ENCODE data around the gene RAB31. TPM values are rescaled to one million over a fixed set of nuclear protein-coding genes. Genes with fewer than 3 reads are reported as not detected.

RAB31 gene
- total RNA-seq, 1 donor from 2014 or later, result 27.2 TPM

DNA sequence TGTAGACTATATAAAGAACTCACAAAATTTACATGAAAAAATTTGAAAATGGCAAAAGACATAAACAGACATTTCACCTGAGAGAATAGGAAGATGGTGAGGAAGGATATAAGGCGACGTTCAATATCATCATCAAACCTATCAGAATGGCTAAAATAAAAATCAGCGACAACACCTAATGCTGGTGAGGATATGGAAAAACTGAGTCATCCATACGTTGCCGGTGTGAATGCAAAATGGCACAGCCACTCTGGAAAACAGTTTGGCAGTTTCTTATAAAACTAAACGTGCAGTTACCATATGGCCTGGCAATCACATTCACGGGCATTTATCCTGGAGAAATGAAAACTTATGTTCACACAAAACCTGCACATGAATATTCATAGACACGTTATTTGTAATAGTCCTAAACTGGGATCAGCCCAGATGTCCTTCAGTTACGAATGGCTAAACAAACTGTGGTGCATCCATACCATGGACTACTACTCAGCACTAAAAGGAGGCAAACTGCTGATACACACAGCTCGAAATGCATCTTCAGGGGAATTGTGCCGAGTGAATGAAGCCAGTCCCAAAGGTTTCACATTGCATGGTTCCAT lies 114.6 kb downstream of the RAB31 start:
- no peak for DNase-seq

DNA sequence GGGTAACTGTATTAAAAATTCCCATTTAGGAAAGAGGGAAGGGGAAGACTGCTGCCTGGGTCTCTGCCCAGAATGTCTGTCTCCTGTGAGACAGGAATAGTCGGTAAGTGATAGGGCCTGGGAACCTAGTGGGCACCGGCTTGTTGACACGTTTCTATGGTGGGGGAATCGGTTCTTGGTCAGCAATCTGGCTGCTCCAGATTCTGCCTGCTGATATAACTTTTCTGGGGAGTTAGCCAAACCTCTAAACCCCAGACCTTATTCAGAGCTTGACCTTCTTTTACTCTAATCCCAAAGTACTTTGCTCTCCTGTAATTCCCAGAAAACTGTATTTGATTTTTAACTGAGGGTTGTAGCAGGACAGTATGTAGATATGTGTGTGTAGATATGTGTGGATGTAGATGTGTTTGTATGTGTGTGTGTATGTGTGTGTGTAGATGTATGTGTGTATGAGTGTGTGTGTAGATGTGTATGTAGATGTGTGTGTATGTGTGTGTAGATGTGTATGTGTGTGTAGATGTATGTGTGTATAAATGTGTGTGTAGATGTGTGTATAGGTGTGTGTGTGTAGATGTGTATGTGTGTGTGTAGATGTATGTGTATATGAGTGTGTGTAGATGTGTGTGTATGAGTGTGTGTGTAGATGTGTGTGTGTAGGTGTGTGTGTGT lies 115.8 kb downstream of the RAB31 start:
- DNase-seq, result no peak

DNA sequence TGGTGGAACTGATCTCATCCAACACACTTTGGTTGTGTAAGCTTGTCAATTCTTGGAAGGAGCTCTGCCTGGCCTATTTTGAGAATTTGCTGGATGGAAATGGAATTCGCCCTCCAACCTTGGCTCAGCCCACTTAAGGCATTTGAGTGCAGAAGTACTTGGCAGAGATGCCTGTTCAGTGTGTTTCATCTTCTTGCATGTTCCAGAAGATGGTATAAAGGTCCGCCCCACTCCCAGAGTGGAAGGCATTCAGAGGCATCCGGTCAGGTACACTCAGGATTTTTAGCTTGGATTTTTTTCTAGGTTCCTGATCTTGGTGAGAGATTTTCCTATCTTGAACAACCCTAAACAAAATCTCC lies 116.4 kb downstream of the RAB31 start:
- no peak for DNase-seq

DNA sequence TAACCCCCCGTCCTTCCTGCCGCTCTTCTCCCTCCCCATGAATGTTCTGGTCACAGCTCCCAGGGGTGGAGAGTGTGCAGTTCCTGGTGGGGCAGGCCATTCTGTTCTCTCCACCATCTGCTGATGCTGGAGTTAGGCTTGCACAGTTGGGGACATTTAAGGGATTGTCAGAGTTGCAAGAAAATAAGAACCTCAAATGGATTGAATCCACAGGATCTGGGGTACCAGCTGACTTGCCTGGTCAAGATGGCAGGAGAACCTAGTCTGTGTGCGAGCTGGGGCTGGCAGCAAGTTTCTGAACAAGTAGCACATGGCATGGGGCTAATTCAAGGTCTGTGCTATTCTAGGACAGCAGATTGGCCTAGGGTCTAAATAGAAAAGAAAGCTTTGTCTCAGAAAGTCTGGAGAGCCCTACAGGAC lies 116.9 kb downstream of the RAB31 start:
- DNase-seq, result no peak

DNA sequence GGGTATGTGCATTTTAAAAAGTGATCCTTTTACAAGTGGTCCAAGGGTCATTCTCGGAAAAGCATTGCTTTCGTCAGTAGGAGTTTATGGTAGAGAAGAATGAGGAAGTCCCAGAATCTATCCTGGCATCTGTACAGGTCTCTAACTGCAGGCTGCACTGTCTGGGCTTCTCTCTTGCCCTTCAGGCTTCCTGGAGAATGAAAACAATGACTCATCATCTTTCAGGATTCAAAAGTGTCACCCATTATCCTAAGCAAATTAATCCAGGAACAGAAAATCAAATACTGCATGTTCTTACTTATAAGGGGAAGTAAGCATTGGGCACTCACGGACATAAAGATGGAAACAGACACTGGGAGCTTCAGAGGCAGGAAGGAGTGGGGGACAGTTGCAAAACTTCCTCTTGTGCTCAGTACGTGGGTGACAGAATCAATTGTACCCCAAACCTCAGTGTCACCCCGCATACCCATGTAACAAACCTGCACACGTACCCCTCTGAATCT lies 117.5 kb downstream of the RAB31 start:
- DNase-seq, result peak; percentile 87

DNA sequence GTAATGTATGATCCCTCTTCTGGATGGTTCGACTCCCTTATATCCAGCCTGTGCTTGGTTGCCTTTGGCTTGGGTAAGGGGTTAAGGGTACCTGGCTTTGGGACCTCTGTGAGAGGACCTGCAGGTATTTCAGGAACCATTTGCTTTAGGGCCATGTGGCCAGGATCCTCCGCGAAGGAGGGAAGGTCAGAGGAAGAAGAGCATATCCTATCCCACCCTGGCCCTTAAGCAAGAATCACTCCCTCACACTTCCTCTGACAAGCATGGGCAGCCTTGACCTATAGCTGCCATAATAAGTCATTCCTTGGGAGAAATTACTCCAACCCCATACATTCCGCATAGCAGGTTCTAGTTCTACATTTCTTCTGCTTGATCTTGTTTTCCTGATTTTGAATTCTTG lies 118.6 kb downstream of the RAB31 start:
- no peak for DNase-seq

DNA sequence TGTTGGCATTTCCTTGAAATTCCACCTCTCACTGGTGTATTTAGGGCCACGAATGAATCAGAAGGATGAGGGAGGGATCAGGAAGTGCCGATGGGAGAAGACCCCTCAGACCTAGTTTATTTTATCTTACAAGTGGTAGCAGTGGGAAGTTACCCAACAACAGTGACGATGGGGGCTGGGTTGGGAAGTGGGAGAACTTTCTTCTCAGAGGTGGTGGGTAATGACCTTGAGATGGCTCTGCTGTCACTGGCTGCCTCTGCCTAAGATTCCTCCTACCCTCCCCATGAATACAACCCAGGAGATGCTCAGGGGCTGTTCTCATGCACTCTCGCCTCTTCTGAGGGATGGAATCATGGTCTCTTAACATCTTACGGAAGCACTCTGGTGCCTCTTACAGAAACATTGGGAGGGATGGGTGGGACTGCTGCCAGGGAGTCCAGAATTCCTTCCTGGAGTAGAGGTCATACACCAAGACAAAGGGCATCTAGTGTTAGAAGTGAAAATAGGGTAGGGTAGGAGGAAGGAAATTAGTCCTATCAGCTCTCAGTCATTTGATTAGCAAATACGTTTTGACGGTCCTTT lies 119.2 kb downstream of the RAB31 start:
- peak; percentile 53 for DNase-seq

DNA sequence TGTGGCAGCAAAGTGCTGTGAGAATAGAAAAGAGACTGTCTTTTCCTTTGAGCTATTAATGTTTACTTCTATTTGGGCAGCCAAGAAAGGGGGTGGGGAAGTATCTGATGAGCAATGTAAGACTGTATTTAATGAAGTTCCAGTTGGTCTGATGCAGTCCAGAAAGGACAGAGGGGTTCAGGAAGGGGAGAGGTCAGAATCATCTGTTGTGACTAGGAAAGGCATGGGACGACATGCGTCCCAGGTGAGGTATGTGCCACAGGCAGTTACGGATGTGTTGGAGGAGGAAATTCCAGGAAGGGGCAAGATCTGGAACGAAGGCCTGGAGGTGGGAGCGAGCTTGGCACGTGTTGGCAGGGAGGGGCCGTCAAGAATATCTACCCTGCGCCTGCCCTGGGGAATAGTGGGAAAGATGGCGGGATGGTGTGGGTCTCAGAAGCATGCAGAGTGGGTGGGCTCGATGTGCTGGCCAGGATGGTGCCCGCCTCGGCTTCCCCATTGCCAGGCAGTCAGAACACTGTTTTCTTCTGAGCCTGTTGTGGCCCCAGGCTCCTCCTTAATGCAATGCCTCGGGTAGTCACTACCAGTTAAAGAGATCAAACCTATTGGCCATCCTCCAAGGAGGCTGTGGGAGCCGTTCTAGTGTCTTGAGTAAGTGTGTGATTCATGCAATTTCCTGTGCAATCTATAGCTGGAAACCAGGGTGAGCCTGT lies 119.8 kb downstream of the RAB31 start:
- peak; percentile 98 for DNase-seq

DNA sequence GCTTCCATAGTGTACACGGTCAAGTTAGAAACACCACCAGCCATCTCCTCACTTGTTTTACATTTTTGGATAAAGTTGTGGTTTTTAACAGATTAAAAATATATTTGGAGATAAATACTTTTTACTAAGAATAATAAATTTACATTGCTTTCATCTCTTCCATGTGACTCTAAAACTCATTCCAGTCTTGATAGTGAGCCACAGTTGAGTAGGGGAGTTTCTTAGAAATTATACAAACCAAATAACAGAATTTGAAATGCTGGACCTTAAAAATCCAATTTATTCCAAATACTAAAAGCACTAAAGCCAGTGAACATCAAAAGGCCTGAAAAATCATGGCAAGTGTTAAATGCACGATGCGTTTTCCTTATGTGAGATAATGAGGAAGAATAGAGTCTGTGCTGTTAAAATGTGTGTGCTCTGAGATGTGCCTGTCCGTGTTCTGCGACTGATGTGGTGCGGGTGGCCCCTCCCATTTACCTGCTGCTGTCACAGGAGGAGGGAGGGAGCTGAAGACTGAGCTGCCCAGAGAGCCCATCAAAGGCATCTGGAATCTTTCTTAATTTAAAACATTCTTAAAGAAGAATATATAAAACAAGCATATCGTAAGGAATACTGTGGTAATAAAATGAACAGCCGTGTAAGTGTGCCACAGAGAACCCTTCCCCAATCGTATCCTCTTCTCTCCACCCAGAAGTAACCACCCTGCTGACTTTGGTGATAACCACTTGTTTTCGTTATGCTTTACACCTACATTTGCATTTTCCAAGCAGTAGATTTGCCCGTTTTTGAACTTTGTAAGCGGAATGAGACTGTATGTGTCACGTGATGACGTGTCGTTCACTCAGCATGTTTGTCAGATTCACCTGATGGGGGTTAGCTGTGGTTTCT lies 120.7 kb downstream of the RAB31 start:
- no peak for DNase-seq

DNA sequence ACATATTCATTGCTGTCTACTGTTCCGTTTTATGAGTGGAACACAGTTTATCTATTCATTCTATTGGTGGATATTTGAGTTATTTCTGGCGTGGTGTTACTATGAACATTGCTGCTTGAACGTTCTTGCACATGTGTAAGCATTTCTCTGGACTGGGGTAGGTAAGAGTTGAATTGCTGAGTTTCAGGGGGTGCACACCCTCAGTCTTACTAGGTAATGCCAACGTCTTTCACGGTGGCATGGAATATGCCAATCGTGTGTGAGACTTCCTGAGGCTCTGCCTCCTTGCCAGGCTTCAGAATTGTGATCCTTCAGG lies 121.3 kb downstream of the RAB31 start:
- DNase-seq, result no peak

DNA sequence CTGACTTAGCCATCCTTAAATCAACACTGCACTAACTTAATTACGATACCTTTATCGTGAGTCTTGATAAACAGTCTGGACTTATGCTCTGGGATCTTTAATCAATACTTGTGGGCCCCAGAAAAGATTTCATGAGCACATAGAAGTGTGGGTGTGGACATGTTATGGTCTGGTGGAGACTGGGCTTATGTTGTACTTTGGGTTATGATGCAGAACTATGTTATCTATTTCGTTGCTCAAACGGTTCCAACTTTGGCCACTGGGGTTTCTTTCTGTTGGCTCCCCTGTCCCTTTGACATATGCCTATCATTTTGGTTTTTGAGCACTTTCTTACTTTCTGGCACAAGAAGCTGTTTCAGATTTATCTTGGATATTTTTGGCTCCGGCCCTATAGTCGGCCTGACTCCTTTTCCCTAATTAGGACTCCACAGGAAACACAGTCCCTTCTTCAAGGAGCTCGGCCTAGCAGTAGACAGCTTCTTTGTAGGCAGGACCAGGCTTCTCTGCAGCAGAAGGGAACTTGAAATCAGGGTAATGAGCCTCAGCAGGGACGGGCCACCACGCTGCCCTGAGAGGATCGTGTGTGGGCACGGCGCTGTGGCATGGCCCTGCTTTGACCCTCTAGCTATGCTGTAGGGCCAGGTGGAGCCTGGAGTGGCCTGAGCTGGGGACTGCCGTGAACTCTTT lies 123.1 kb downstream of the RAB31 start:
- DNase-seq, result no peak

DNA sequence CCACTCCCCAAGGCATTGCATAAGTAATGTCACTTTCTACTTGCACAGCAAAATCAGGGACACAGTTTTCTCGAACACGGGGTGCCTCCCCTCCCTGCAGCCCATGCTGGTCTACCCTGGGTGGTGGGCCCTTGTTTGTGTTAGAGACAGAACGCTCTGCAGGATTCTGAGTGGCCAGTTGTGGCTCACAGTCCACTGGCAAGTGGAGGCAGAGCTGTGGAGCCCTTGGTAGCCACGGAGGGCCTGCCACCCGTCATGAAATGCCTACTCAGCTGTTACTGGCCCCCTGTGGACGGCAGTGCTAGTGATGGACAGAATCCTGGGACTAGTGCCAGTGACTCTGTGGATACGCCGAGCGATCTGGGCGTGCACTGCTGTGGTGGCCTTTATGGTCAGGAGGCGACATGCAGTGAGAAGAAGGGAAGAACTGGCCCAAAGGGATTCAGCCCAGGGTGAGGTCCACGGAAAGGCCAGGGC lies 123.7 kb downstream of the RAB31 start:
- no peak for DNase-seq

DNA sequence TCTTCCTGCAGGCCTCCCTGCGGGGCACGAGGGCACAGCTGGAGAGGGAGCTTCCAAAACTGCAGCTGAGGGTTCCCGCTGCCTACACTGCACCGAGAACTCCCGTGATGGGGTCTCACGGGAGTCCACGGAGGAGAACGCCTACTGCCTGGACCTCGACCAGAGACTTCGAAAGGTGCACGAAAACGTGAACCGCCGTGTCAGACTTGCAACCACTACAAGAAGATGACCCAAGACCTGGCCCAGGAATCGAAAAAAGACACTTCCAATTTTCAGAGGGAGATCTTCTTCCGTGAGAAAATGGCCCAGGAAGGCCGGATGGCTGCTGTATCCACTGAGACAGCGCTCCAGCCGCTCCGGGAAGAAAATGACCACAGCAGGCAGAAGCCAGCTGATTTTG lies 124.8 kb downstream of the RAB31 start:
- no peak for DNase-seq

DNA sequence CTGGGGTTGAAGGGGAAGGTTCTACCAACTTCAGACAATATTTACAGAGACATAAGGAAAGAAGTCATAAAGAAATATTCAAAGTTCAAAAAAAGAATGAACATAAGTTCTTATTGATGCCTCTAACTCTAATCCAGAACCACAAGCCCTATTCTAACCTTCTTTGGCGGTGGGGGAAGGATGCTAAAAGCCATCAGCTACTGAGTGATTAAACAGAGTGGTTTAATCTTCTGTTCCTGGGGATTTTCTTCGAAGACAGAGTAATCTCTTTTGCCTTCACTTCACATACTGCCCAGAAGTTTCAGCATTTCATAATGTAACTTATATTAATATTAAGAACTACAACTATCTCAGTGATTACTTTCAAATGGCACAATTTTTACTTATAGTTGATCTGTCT lies 126.5 kb downstream of the RAB31 start:
- no peak for DNase-seq

DNA sequence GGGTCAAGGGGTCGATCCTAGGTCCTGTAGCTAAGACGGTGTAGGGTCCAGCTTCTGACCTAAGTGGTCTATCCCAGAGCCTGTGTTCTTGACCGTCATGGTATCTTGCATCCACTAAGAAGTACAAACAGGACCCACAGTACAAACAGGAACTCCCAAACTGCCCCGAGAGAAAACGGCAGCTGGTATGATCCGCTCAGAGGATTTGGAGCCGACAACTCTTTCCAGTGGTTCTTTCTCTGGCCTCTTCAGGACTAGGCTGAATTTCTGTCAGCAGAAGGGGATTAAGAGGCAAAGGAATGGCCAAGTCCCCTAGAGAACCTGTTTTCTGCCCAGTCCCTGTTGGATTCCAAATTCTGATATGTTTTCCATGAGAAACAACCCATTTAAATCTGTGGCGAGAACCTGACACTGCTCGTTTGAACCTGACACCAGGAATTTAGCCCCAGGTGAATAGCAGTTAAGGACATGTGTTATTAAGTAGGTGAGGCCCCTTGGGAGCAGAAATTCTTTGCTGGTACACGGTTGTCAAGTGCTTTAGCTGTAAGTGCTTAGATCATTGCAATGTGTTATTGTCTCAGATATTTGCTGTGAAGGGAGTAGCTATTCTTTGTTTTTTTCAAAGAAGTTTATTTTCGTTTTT lies 127.1 kb downstream of the RAB31 start:
- DNase-seq, result no peak

DNA sequence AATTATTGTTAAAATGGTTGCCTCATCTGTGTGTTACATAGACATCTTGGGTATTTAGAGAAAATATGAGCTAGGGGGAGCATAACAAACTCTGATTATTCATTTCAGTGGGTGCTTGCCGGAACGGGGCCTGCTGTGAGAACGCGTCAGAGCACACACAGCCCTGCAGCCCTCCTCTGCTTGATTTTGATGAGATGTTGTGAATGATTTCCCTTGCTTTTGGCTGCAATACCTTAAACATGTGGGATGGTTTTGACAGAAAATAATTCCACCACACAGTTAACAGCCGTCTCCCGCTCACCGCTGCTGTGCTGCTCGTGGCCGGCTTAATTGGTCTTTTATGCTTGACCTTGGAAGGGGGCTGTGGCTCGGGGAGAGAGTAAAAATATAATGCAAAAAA lies 127.7 kb downstream of the RAB31 start:
- no peak for DNase-seq

DNA sequence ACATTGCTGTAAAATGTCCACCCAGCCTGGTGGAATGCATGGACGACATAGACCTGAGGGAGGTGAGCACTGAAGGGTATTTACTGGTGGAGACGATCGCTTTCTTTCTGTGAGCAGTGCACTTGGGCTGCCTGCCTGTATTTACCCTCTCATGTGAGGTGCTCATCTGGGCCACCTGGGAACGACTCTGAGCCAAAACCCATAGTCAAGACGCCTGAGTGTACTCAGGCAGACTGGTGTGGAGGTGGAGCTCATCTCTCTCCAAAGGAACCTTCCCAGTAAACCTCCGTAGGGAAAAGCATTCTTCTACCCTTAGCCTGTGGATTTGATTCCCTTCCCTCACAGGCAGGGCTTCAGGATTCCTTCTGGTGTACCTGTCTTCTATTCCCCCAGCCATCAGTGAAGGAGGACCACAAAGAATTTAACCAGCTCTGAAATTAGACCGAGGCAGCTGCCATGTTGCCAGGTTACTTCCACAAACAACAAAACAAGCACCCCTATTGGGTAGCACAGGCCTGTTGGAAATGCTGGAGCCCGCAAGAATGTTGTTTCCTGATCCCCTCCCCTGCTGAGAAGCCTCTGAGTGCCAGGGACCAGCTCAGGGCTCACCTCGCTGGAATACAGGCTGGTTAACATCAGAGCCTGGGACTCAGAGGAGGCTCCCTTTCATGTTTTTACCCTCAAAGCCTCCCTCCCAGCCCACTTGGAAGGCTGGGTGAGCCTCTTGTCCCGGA lies 130.2 kb downstream of the RAB31 start:
- peak; percentile 15 for DNase-seq

DNA sequence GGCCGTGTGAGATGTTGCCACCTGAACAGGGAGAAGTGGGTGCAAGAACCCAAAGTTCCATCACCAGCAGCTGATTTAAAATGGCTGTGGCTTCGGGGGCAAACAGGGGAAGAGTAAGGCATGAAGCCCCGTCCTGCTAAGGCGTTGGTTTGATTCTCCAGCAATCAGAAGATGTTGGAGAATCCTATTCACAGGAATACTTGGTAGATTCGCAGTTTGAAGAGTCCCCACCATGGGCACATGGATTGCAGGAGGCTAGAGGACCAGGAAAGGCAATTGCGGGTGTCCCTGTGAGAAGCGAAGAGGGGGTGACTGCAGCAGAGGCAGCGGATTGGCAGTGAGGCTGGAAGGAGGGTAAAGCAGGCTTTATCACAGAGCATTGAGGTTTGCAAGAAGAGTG lies 131.1 kb downstream of the RAB31 start:
- no peak for DNase-seq

DNA sequence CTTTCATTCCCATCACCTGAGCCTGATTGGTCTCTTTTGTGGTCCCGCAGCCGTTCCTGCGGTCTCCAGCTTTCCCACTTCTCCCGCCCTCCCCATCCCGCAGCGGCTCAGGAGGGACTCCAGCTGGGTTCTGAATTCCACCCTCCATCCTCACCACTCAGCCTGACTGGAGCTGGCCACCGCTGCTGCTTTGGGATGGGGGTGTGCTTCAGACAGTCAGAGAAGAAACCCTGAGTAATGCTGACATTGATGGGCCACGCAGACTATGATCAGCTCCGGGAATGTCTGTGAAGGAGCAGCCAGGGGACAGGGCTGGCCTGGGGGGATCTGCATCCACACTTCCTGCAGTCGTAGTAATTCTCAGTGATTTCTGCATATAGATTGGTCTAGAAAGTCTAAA lies 131.8 kb downstream of the RAB31 start:
- DNase-seq, result no peak

DNA sequence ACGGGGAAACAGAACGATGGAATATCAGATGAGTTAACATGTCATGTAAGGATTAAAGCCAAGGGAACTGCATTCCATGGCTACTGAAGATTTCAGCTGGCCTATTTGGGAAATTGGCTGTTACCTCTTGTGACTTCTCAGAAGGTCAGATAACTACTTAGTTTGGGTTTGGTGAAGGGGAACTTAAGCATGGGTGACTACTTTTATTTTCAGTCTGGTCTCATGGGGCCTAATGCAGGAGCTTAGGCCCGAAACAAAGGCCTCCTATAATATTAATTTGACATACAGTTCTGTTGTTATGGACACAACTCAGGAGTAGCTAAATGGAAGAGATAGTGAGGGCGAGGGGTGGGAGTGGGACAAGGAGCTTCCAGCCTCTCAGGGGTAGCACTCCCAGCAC lies 133.7 kb downstream of the RAB31 start:
- no peak for DNase-seq

DNA sequence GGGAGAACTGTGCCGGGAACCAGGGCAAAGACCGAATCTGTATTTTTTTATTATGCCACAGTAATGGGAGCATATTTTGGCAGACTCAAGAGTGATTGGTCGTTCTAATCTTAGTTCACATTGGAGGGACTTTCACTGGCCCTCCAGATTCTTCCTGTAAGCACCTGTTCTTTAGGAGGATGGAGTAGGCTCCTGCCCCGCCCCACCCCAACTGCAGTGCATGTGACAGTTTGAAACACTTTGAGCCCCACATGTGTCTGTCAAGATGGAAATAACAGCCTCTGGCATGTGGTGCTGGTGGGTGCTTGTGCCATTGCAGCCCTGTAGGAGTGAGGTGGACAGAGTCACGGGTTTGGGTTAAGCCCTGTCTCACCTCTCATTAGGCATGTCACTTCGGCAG lies 134.3 kb downstream of the RAB31 start:
- no peak for DNase-seq

Measured in dermis blood vessel endothelial cell (primary cell).